GM12872 (cell line): Measurements from ENCODE around the gene PLA2G4B.

Experiments
- TF ChIP-seq, protein P1 (sequence below): IDR thresholded peaks from 3 replicates; pipeline ENCODE4 v1.5.1; 2011; ENCODE audit warnings: low read depth, mild to moderate bottlenecking, low read length, moderate library complexity; ENCODE audit not compliant: insufficient read depth

Gene PLA2G4B

GRCh38 chr15:41829959-41830646, 8.5 kb upstream of the PLA2G4B start:
- TF ChIP-seq, protein P1, sequence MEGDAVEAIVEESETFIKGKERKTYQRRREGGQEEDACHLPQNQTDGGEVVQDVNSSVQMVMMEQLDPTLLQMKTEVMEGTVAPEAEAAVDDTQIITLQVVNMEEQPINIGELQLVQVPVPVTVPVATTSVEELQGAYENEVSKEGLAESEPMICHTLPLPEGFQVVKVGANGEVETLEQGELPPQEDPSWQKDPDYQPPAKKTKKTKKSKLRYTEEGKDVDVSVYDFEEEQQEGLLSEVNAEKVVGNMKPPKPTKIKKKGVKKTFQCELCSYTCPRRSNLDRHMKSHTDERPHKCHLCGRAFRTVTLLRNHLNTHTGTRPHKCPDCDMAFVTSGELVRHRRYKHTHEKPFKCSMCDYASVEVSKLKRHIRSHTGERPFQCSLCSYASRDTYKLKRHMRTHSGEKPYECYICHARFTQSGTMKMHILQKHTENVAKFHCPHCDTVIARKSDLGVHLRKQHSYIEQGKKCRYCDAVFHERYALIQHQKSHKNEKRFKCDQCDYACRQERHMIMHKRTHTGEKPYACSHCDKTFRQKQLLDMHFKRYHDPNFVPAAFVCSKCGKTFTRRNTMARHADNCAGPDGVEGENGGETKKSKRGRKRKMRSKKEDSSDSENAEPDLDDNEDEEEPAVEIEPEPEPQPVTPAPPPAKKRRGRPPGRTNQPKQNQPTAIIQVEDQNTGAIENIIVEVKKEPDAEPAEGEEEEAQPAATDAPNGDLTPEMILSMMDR = no peak

- TF ChIP-seq, protein P1 = no peak
Observed at GRCh38 chr15:41832208-41832607, 6.4 kb upstream of the PLA2G4B start.

DNA sequence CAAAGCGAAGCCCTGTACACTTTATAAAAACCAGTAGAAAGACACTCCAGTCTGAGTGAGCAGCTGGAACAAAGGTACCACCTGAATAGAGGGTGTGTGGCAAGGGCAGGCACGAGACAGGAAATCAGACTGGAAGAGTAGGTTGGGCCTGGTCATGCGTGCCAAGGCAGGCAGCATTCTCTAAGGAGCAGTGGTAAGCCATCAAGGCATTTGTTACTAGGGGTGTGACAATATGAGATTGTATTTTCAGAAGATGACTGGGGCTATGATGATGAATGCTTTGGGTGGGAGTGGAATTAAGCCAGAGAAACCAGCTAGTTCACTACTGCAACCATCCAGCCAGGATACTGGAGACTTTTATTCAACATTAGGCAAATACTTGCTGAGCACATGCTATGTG, 5.8 kb upstream of the PLA2G4B start:
- TF ChIP-seq, protein P1 = no peak

DNA sequence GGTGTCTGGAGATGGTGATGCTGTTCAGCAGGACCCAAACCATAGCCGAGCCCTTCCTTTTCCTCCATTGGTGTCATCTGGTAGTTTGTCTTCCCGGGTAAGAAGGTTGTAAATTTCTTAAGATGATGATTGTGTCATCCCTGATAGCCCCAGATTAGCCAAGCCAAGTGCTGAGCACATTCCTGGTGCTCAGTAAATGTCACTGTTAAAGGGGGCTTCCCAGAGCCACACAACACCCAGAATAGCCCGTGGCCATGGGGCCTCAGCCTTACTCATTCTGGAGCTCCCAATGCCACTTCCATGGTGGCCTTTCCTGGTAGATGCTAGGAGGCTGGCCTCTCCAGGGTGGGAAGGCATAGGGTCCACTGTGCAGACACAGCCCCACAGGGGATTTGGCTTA, 4.6 kb upstream of the PLA2G4B start:
- TF ChIP-seq, protein P1 = no peak

DNA sequence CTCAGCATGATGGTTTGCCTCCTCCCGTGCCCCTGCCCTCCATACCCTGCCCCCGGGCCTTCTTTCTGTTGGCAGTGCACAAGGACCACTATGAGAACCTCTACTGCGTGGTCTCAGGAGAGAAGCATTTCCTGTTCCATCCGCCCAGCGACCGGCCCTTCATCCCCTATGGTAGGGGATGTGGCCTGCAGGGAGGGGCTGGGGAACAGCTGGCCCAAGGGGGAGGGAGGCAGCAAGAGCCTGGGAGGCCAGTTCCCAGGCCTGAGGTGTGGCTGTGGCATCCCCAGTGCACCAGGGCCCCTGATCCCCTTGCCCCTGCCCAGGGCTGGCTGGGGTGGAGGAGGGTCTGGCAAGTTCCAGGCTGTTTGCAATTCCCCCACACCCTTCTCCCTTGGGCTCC, 2.6 kb upstream of the PLA2G4B start:
- TF ChIP-seq, protein P1 = no peak

- TF ChIP-seq, protein P1 = no peak
Observed at GRCh38 chr15:41836713-41837454, 1.8 kb upstream of the PLA2G4B start.

DNA sequence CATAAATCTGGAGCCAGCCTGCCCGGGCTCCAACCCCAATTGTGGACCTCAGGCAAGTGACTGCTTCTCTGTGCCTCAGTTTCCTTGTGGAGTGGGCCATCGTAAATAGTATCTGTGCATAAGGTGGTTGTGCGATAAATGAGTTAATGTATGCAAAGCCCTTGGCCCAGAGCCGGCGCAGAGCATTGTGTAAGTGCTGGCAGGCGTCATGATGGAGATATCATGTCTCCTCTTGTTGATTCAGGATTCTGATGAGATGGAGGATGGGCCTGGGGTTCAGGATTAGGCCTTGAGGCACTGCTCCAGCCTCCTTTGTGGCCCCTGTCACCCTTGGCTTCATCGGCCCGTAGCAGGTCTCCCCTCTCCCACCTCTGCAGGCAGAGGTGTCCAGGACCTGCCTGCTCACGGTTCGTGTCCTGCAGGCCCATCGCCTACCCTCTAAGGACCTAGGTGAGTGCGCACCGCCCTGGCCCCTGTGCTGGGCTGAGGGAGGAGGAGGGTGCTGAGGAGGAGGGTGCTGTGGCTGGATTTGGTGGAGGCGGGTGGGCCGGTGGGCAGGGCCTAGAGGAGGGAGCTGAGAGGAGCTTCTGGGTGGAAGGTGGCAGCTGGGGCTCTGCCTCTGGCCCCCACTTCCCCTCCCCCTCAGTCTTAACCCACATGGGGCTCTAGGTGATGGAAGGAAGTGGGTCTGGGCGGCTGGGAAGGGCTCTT, 1.3 kb downstream of the PLA2G4B start:
- TF ChIP-seq, protein P1 = no peak
